Gastroesophageal sphincter (tissue), 3 donors: Measurements from ENCODE around the gene GTF2A1.

Experiments
- CTCF ChIP-seq, 4 experiments: fragments of 200-600 bp in 2 of 4; fragments of 450-650 bp in 2 of 4; sonication (generic) in 1 of 4; IDR thresholded peaks; one replicate each; pipeline ENCODE4 v1.5.1; 2017 to 2019; ENCODE audit warnings: antibody characterized with exemption in 4 of 4, mild to moderate bottlenecking in 2 of 4, moderate library complexity in 2 of 4
- EP300 ChIP-seq: sonication (generic); formaldehyde crosslinking; IDR thresholded peaks from one replicate; pipeline ENCODE4 v1.6.1; 2017; ENCODE audit warnings: antibody characterized with exemption, mild to moderate bottlenecking
- POLR2A ChIP-seq, 2 donors: fragments of 450-650 bp; IDR thresholded peaks; one replicate each; pipeline ENCODE4 v1.6.1; 2017; ENCODE audit warnings: antibody characterized with exemption in 2 of 2, mild to moderate bottlenecking in 2 of 2, moderate library complexity in 1 of 2
- POLR2AphosphoS5 ChIP-seq: sonication (generic); formaldehyde crosslinking; IDR thresholded peaks from one replicate; pipeline ENCODE4 v1.6.1; 2017; ENCODE audit warnings: antibody characterized with exemption

- TF ChIP-seq CTCF (IDR thresholded peaks at IDR 0.05) (no peak), POLR2A (IDR thresholded peaks at IDR 0.05) (no peak), POLR2AphosphoS5 (no peak), EP300 (no peak)
These were observed 67.6 kb downstream of the GTF2A1 start for GRCh38 chr14:81153187-81153586.
